ENCODE measurements around the gene DLGAP4.

The DLGAP4 gene

GRCh38 chr20:36477475-36477874 lies 171.3 kb downstream of the DLGAP4 start:
- no peak for DNase-seq (ENCODE audit: low read depth)

- no peak for DNase-seq (ENCODE audit: low read depth)
These were observed 172.2 kb downstream of the DLGAP4 start for GRCh38 chr20:36478137-36478905.

GRCh38 chr20:36479938-36480337 lies 173.8 kb downstream of the DLGAP4 start:
- no peak for DNase-seq (ENCODE audit: low read depth)

GRCh38 chr20:36480456-36481048 lies 174.4 kb downstream of the DLGAP4 start:
- DNase-seq (ENCODE audit: low read depth): no peak

GRCh38 chr20:36481380-36482043 lies 175.4 kb downstream of the DLGAP4 start:
- no peak for DNase-seq (ENCODE audit: low read depth)

- DNase-seq (ENCODE audit: low read depth): no peak
These were observed 175.9 kb downstream of the DLGAP4 start for GRCh38 chr20:36482044-36482473.

- no peak for DNase-seq (ENCODE audit: low read depth)
These were observed 177.2 kb downstream of the DLGAP4 start for GRCh38 chr20:36483209-36483918.

GRCh38 chr20:36483919-36484808 lies 178.0 kb downstream of the DLGAP4 start:
- DNase-seq (ENCODE audit: low read depth): no peak

- no peak for DNase-seq (ENCODE audit: low read depth)
These were observed 179.1 kb downstream of the DLGAP4 start for GRCh38 chr20:36485286-36485685.

GRCh38 chr20:36487069-36487468 lies 180.9 kb downstream of the DLGAP4 start:
- DNase-seq (ENCODE audit: low read depth): no peak

- DNase-seq (ENCODE audit: low read depth): no peak
These were observed 184.1 kb downstream of the DLGAP4 start for GRCh38 chr20:36490191-36490590.

- DNase-seq (ENCODE audit: low read depth): no peak
These were observed 185.9 kb downstream of the DLGAP4 start for GRCh38 chr20:36491901-36492617.

- DNase-seq (ENCODE audit: low read depth): no peak
These were observed 187.1 kb downstream of the DLGAP4 start for GRCh38 chr20:36493051-36493800.

GRCh38 chr20:36493801-36494114 lies 187.6 kb downstream of the DLGAP4 start:
- no peak for DNase-seq (ENCODE audit: low read depth)

GRCh38 chr20:36496707-36497669 lies 190.8 kb downstream of the DLGAP4 start:
- DNase-seq (ENCODE audit: low read depth): no peak

GRCh38 chr20:36497856-36498255 lies 191.7 kb downstream of the DLGAP4 start:
- no peak for DNase-seq (ENCODE audit: low read depth)

GRCh38 chr20:36498386-36499179 lies 192.4 kb downstream of the DLGAP4 start:
- no peak for DNase-seq (ENCODE audit: low read depth)

GRCh38 chr20:36499211-36499610 lies 193.1 kb downstream of the DLGAP4 start:
- no peak for DNase-seq (ENCODE audit: low read depth)

All from CMK (cell line).